Endometrial microvascular endothelial cells (primary cell): ENCODE data around the gene ARNT2. TPM values are rescaled to one million over a fixed set of nuclear protein-coding genes. Genes with fewer than 3 reads are reported as not detected.

ENCODE experiments used
- in situ Hi-C: cut with HindIII; loops from 2 replicates; pipeline ENCODE4 v1.10.0; 2017; ENCODE audit warnings: low sequenced_read_pairs, low pct_unique_long_range_greater_than_20kb; ENCODE audit errors: inconsistent ontology term
- total RNA-seq: library from RNA; depleted of rRNA; stranded (reverse); fragments of >200 nt; gene quantifications from one replicate; pipeline ENCODE4 v1.2.3, GENCODE V29; 2015; ENCODE audit errors: inconsistent ontology term

The ARNT2 gene
- total RNA-seq, 1 donor from 2014 or later = not detected

- in situ Hi-C loops = no loop called here
These were observed 32.5 kb downstream of the ARNT2 start for GRCh38 chr15:80436511-80437307.

- in situ Hi-C loops = no loop called here
These were observed 33.2 kb downstream of the ARNT2 start for GRCh38 chr15:80437334-80437891.

DNA sequence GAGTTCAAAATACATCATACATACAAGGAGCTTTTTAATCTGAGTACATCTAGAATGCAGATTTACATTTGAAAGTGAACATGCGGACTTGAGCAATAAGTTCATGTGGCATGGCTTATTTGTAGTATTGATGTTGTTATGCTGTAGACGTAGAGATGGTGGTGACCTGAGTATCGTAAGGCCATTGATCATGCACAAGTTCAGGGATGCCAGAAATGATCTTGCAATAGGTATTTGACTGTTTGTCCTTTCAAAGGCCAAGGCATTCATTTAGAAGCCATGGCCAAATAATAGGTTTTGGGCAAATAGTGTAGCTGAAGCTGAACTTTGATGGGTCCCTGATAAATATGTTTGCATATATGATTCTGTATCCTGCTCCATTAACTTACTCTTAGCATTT, 35.0 kb downstream of the ARNT2 start:
- in situ Hi-C loops = no loop called here

DNA sequence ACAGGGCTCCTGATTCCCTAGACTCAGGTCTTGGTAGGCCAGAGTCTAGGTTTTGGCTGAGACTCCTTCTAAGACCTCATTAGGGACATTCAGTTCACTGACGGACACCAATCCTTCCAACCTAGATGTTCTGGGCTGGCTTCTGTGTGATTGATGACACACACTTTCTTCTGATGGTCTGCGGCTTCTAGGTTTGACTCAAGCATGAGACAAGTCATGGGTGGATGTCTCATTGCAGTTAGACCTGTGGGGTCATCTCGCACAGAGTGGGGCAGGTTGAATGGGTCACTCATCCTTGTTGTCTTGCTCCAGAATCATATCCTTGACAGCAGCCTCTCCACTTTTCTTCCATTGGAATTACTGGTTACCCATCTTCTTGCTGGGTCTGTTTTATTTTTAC, 35.8 kb downstream of the ARNT2 start:
- in situ Hi-C loops = no loop called here

DNA sequence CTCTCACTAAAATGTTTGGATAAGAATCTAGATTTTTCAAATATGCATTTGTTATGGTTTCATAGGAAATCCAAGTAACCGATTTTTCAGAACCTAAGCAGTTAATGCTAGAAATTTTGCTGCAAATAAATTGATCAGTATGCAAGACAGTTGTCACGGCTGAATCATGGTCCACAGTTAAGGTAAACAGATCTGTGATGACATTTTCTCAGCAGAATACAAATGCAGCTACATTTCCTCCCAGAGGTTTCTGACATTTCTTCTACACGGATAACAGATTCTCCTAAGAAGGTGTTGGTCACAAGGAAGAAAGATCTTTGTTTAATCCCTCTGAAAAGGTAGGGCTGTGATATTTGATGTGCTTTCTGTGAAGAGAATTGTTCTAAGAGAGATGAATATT, 36.9 kb downstream of the ARNT2 start:
- in situ Hi-C loops = no loop called here

GRCh38 chr15:80441714-80442113, 37.5 kb downstream of the ARNT2 start:
- in situ Hi-C loops = no loop called here

GRCh38 chr15:80442728-80443403, 38.7 kb downstream of the ARNT2 start:
- in situ Hi-C loops = no loop called here

- in situ Hi-C loops = no loop called here
These were observed 40.6 kb downstream of the ARNT2 start for GRCh38 chr15:80444680-80445251.

DNA sequence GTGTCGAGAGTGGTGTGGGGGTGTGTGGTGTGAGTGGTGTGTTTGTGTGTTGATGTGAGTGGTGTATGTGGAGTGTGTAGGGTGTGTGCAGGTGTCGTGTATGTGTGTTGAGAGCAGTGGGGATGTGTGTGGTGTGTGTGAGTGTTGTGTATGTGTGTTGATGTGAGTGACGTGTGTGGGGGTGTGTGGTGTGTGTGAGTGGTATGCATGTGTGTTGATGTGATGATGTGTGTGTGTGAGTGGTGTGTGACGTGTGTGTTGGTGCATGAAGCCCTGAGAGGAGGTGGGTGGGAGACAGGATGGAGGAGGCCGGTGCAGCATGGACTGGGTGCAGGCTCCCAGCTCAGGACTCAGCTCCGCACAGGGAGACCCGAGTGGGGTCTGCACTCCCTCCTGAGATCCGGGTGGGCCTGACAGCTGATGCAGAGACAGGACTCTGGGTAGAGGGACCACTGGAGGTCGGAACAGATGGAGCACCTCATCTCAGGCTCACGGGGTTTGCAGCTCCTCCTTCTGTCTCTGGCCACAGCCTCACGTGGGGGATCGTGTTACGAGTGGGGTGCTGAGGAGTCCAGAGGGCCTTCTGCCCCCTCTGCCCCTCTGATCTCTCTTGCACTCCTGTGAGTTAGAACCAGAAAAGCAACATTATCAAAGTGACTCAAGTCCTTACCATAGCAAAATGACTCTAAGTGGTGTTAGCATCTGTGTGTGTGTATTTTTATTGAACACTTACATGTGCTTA, 41.3 kb downstream of the ARNT2 start:
- in situ Hi-C loops = no loop called here

DNA sequence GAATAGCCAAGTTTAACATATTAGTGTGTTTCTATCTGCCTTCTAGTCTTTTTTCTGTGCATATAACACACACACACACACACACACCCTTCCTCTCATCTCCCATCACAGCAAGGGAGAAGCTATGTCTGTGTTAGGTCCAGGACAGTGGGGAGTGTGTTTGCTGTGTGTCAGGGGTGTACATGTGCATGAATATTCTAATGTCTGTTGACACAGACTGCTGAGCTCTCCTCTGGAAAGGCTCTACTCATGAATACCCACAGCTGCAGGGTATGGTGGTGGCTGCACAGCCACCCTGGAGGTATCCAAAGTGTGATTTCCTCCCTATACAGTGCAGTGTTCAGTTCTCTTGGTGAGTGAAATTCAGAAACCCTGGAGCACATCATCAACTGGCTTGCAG, 42.9 kb downstream of the ARNT2 start:
- in situ Hi-C loops = no loop called here

DNA sequence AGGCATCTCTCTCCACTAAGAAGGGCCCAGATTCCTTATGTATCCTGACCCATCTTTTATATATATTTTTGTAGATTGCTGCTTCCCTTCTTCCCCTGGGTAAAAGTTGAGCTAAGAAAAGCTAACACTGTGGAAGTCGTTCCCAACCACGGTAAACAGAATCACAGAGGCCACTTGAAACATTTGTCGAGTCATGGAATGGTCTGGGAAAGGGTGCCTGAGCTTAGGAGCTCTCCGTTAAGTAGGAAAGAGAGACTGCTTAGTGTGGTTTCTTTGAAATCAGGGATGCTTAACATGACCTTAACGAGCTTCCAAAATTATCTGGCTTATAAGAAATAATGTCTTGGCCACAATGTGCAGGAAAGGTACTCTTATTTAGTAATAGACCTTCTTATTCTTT, 45.6 kb downstream of the ARNT2 start:
- in situ Hi-C loops = no loop called here

GRCh38 chr15:80450811-80451321, 46.7 kb downstream of the ARNT2 start:
- in situ Hi-C loops = no loop called here

- in situ Hi-C loops = no loop called here
These were observed 48.0 kb downstream of the ARNT2 start for GRCh38 chr15:80452166-80452565.

DNA sequence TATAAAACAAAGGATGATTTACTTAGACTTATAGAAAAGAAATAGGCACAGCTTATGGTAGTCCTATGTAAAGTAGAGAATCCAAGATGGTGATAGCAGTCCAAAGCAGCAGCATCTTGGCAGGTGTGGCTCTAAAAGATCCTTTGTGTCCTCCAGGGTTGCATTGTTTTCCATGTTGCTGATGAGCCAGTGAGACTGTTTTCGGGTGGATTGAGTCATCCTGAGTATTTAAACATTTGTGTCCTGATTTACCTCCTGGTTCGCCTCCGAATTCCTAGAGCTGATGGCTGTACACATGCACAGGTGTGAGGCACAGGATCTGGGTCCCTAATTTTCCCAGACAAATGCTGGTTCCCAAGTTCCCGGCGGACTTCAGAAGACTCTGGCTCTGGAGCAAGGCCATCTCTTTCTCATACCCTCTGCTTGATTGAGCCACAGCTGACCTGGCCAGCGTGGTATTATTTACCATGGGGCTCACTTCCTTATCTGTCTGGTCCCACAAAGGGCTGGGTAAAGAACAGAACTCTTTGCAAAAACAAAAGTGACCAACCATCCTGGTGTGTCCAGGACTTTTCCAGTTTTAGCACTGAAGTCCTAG, 51.0 kb downstream of the ARNT2 start:
- in situ Hi-C loops = no loop called here

GRCh38 chr15:80455668-80456442, 51.7 kb downstream of the ARNT2 start:
- in situ Hi-C loops = no loop called here

GRCh38 chr15:80456517-80457492, 52.6 kb downstream of the ARNT2 start:
- in situ Hi-C loops = no loop called here

GRCh38 chr15:80457896-80458295, 53.7 kb downstream of the ARNT2 start:
- in situ Hi-C loops = no loop called here
